NCI-H146 treated with DMSO at 0.1 percent for 48 hours (cell line): ENCODE data around the gene AGAP5.
"Not testable (repeated sequence)": the region's sequence is repeated elsewhere in the genome, so short reads cannot be mapped to it uniquely, and the experiment has no call there.

Source experiments
- DNase-seq: peaks from one replicate; lab custom pipeline; 2025; ENCODE audit not compliant: unreplicated experiment; lab: John Stamatoyannopoulos, UW

The AGAP5 gene

DNA sequence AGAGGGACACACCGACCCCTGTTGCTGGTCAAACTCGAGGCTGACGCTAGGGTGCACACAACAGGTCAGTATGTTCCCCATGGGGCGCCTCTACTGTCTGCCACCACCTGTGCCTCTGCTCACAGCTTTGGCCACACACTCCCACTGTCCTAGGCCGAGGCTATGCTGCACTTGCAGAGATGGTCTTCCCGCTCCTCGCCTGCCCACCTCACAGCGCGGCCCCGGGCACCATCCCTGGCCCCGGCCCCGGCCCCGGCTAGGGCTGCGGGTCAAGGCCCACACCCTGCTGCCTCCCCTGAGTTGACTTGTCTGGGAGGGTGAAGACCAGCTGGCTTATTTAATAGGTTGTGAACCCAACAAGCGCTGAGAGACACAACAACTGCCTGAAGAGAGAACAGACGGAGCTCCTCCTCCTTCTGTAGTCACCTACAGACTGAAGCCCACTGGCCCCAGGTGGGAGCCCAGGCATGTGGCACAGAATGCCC is at the start of gene AGAP5:
TSS of gene AGAP5 (minus strand) at position 435 of the 485 bp plus-strand sequence. CDS start at position 81, 354 bp downstream.
- DNase-seq = not testable (repeated sequence)

DNA sequence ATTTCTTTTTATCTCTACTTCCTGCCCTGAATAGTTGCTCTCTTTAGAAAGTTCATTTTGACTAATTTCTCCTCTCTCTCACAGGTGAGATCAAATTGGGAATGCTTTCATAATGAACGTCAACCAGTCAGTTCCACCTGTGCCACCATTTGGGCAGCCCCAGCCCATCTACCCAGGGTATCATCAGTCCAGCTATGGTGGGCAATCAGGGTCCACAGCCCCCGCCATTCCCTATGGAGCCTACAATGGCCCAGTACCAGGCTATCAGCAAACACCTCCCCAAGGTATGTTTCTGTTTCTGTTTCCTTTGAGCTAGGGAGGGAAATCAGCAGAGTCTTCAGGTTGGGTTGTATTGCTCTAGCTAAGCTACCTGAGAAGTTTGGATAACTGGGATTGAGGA is 48.8 kb upstream of the AGAP5 start:
- DNase-seq = no peak

DNA sequence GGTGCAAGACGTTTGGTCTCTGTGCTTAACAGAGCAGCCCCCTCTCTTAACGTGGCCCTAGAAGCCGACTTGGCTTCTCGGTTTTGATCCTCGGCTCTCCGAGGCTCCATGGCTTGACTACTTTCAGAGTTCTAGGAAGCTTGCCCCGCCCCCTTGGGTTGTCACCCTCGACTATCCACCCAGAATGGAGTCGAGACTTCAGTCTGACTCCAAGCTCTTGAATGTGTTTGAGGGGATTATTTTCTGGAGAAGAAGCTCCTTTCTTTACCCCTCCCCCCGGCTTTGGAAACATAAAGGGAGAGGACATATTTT is 46.7 kb upstream of the AGAP5 start:
- DNase-seq = no peak

DNA sequence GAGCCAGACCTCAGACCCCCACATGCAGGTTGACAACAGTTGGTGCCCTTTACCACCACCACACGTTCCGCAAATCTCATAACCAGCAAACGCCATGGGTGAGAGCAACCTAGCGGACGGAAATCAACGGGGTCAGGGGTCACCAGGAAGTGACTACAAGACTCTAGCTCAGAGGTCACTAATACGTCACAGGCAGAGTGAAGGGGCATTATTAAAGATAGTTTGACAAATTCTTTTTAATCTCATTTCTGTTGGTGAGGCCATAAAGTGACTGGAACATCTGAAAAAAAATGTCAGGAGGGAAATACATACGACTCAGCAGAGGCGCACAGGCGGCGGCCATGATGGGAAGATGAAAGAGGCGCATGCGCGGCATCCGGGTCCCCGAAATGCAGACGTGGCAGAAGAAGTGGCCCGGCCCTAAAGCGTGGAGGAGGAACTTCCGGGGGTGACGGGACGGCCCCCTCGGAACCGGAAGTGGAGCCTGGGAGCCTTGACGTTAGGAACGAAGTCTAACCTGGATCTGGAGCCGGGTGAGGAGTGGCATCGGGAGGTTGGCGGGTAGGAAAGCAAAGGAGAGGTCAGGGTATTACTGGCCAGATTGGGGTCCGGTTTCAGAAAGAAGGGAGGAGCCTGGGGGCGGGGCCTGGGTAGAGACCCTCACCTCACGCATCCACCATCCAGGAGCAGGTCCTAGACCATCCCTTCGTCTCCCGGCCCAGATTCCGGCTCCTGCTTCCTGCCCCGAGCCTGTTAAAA is 46.2 kb upstream of the AGAP5 start, which contains the start of gene SEC24C:
TSS of gene SEC24C (plus strand) at position 468 of the 759 bp plus-strand sequence. CDS start 2,461 bp downstream, outside the sequence.
- peak; percentile 96 for DNase-seq

DNA sequence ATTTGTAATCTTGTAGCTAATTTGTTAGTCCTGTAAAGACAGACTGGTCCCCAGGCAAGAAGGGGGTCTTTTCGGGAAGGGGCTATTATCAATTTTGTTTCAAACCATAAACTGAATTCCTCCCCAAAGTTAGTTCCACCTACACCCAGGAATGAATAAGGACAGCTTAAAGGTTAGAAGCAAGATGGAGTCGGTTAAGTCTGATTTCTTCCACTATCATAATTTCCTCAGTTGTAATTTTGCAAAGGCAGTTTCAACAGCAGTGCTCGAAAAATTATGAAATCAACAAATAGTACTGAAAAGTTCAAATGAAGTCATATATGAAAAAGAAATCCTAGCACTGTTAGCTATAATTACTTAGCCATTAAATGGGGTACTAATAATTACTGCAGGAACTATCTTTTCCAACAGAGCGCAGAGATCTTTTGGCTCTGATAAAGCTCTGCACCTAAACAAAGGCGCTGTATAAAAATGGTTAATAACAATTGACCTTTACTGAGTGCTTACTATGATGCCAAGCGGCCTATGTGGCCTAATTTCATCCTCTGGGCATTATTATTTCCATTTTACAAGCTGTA is 45.5 kb upstream of the AGAP5 start:
- no peak for DNase-seq

DNA sequence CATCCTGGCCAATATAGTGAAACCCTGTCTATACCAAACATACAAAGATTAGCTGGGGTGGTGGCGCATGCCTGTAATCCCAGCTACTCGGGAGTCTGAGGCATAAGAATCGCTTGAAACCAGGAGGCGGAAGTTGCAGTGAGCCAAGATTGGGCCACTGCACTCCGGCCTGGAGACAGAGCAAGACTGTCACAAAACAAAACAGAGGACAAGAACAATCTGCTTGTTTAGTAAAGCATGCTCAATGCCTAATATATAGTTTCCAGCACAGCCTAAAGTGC is 44.5 kb upstream of the AGAP5 start:
- DNase-seq = no peak

DNA sequence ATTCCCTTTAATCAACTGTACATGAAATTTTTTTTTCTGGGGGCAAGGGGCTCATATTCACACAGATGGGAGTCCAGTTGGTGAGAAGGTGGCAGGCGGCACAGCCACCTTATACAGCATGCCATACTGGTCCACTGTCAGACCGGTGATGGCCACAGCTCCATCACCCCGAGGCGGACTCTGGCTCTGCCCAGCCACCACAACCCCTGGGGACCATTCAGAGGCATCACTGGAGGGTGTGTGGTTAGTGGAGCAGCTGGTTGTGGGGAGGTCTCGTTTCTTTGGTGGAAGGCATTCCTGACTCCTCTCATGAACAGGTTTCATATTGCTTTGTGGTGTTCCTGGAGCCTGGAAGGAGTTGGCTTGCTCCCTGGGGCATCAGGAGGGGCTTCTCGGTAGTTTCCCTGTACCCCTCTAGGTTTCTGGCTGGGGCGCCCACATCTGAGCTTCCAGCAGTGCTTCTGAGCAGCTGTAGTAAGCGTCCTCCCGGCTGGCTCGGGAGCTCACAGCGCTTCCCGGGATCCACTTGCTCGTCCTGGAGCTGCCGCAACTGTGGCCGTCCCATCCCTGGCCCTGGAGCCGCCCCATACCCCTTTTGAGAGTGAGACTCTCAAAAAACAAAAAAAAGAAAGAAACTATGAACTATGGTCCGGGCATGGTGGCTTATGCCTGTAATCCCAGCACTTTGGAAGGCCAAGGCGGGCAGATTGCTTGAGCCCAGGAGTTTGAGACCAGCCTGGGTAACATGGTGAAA is 42.8 kb upstream of the AGAP5 start:
- not testable (repeated sequence) for DNase-seq

DNA sequence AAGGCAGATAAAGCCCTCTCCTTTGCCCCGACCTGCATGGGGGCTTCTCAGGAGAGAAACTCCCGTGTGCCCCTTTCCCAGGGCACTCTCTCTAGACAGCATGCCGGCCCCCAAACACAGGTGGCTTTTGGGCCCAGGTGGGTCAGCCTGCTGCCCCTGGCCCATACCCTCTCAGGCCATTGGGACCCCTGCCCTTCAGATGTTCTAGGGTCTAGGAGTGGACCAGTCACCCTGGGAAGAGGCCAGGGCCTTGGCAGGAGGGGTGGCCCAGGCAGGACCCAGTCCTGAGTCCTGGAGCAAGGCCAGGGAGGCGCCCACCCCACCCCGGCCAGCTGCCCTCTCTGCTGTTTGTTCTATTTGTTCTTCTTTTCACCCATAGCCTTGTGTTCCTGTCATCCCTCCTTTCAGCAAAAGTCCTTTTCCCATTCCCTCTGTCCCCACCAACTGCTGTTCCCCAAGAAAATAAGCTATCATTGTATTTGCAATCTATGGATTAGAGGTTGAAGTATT is 36.9 kb upstream of the AGAP5 start:
- no peak for DNase-seq

DNA sequence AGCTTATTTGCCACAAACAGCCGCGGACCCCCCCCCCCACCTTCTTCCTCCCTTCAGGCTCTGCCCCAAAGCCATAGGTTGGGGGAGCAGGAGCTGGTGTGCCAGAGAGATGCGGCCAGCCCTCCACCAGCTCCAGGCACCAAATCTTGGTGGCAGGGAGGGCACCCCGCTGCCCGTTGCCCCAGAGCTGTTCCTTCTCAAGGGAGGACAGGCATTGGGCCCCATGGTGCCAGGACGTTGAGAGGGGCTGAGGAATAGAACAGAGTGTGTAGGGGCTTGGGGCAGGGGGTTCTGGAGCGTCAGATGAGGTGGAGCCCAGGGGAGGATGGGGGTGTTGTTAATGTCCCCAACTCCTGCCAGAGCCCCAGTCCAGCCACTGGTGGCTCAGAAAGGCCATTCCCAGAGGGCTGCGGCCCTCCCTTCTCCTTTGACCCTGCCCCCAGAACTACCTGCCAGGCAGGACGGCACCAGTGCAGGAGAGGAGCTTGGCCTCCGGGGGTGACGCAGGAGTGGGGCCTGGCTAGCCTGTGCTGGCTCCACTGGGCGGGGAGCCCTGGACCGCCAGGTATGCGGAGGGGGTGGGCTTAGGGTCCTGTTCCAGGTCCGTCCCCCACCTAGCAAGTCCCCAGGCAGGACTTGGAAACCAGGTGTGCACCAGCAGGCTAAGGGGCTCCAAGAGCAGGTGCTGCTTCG is 36.3 kb upstream of the AGAP5 start:
- no peak for DNase-seq

DNA sequence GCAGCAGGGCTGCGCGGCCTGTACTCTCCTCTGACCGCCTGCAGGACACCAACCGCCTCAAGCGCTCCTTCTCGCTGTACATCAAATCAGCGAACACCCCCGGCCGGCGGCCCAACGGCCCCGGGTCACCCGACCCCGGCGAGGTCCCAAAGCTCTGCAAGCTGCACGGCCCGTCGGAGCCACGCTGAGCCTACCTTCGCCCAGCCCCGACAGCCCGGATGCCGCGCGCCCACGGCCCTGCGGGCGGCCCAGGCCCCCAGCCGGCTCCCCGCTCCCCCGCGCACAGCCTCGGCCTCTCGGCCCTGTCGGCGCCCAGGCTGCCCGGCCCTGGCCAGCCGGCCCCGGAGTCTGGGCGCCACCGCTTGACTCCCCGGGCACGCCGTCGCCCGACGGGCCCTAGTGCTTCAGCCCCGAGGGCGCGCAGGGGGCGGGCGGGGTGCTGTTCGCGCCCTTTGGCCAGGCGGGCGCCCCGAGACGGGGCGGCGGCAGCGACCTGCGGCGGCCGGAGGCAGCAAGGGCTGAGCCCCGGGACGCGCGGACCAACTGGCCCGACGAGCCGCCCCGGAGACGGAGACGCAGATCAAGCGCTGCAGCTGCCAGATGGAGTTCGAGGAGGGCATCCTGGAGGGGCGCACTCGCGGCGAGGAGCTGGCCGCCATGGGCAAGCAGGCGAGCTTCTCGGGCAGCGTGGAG is 35.2 kb upstream of the AGAP5 start:
- no peak for DNase-seq

DNA sequence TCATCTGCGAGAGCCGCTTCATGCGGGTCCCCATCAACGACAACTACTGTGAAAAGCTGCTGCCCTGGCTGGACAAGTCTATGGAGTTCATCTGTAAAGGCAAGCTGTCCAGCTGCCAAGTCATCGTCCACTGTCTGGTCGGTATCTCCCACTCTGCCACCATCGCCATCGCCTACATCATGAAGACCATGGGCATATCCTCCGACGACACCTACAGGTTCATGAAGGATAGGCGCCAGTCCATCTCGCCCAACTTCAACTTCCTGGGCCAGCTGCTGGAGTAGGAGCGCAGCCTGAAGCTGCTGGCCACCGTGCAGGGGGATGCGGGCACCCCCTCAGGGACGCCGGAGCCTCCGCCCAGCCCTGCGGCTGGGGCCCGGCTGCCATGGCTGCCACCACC is 34.5 kb upstream of the AGAP5 start:
- DNase-seq = no peak

DNA sequence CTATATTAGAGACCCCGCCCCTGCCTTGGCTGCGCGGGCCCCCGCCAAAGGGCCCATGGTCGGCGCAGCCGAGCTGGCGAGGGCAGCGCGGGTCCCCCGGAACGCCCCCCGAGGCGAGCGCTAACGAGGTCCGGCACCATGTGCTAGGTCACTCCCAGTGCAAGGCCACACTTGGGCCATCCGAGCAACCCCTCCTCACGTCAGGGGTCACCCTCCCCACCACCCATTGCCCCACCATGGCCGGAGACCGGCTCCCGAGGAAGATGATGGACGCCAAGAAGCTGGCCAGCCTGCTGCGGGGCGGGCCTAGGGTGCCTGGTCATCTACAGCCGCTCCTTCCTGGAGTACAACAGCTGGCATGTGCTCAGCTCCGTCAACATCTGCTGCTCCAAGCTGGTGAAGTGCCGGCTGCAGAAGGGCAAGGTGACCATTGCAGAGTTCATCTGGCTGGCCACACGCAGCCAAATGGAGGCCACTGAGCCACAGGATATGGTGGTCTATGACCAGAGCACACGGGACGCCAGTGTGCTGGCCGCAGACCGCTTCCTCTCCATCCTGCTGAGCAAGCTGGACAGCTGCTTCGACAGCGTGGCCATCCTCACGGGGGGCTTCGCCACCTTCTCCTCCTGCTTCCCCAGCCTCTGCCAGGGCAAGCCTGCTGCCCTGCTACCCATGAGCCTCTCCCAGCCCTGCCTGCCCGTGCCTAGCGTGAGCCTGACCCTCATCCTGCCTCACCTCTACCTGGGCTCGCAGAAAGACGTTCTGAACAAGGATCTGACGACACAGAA is 33.9 kb upstream of the AGAP5 start:
- DNase-seq = no peak

DNA sequence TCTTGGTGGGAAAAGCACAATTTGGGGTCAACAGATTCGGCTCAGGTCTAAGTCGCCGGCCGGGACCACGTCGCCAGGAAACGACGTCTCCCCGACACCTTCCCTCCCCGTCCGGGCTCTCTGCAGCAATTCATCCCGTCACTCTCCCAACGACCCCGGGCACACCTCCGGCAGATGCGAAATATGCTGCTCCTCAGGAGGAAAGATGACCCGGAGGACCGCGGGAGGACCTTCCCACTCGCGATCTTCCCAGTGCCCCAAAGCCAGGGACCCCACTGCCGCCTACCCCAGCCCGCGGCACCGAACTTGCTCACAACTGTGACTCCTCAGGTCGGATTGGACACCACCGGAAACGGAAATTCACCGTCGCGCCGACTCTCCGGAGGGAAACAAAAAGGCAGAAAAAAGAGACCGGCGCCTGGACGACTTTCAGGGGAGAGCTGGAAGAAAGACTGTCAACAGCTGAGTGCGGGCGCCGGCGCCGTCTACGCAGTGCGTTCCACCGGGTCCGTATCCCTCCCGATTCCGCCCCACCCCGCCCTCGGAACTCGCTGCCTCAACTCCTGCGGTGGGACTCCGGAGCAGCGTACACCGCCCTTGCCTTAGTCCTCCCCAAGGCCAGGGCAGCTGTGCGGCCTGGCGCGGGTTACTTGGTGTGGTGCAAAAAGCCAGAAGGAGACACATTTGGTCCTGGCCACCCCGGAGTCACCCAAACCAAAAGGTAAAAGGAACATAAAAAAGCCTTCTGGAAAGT is 32.4 kb upstream of the AGAP5 start:
- peak; percentile 66 for DNase-seq

DNA sequence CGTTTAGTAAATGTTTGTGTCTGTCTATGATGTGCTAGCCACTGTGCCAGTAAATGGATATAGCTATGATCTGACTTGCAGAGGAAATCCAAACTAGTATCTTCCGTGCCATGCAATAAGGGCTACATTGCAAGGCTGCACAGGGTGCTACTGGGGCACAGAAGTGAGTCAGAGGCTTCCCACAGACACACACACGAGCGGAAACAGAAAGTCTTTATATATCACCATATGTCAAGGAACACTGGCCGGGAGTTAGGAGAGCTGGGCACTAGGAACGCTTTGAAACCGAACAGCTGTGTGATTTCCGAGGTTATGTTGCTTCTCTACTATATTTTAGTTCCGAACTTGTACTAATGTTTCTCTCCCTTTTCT is 31.9 kb upstream of the AGAP5 start:
- not testable (repeated sequence) for DNase-seq

DNA sequence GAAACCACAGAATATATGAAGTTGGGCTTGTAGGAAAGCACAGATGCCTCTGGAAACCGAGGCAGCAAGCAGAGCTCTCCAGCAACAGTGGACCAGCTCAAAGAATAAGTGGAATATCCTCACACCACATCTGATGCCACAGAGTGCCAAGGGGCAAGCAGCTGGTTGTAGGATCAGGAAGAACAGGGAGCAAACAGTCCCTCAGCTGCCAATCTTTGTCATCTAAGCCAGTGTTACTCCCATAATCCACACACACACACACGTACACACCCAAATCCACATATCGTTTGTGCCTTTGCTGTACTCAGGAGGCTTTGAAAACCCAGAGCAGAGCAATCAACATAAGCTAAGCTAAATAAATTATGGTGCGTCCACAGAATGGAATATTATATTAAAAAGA is 25.6 kb upstream of the AGAP5 start:
- no peak for DNase-seq

DNA sequence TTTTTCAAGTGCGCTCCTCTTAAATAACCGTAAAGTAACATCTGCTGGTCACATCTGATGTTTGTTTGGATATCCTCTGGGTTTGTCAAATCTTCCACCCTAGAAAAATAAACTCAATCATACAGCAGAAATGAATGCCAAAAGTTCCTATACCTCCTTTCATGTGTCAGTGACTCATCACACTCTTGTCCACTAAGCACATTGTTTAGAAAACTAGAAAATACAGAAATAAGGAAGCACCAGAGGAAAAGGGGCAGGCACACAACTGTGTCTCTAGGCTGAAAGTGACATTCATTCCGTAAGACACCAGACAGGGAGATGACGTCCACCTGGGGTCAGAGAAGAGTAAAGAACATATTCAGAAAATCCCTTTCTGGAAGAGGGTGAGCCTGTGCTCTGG is 22.7 kb upstream of the AGAP5 start:
- not testable (repeated sequence) for DNase-seq

DNA sequence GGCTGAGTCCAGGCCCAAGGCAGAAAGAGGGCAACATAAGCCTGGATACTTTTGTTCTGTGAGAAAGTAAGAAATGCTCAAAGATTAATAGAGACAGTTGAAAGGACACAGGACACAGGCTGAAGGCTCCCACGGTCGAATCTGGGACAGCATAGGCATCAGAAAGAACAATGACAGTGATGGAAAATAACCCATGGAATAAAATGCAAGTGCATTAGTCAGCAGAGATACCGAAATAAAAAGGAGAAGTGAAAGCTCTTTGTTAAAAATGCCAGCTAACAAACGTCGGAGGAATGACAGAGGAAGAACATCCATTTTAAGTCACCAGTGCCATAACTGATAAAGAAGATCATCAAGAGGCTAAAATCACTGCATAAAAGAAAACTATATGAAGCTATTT is 19.6 kb upstream of the AGAP5 start:
- no peak for DNase-seq

DNA sequence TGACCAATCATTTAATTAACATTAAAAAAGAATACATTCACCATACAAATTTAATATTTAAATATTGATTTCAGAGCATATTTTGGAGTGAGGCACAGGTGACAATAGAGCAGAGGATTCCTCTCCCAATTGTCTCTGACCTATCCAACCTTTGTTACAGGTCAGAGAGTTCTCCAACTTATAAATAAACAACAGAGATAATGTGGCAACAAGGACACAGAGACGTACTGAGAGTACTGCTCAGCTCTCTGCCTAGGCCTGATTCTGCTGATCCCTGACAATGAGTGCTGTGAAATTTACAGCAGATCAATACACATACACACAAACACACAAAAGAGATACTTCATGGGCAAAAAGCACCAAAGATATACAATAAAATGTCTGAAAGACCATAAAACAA is 18.3 kb upstream of the AGAP5 start:
- DNase-seq = no peak
